Measurements from ENCODE around the gene EMID1.

EMID1 gene

GRCh38 chr22:29165321-29166060 is 40.2 kb upstream of the EMID1 start:
- Histone ChIP-seq H3K4me3 (ENCODE audit: low read depth, low read length) (no peak overlapping the region), H3K4me1 (ENCODE audit: control insufficient read depth, insufficient read depth, low read length) (no peaks in the 10 kb centered on the region), H3K36me3 (ENCODE audit: control insufficient read depth in 2 of 2, insufficient read depth in 1 of 2, low read length in 2 of 2) (no peaks in the 10 kb centered on the region), H3K9me3 (ENCODE audit: control insufficient read depth, insufficient read depth, low read depth, low read length) (no peaks in the 10 kb centered on the region), H3K27ac (ENCODE audit: extremely low read depth, low read depth, low read length) (no peak overlapping the region)
- ChIA-PET POLR2A (no interaction called here), CTCF (interaction anchor here (1.6 kb wide), 1 partner anchor 12 kb away, joined by 7 read pairs; no protein-coding TSS in a partner anchor)
- TF ChIP-seq ZNF112 (tag by site-specific recombination; IDR thresholded peaks at IDR 0.05) (no peak), GLI2 (tag by site-specific recombination; IDR thresholded peaks at IDR 0.05; ENCODE audit: borderline replicate concordance, low read depth) (no peak), IKZF3 (tag by site-specific recombination; IDR thresholded peaks at IDR 0.05) (no peak)
- TF ChIP-seq, protein P1, sequence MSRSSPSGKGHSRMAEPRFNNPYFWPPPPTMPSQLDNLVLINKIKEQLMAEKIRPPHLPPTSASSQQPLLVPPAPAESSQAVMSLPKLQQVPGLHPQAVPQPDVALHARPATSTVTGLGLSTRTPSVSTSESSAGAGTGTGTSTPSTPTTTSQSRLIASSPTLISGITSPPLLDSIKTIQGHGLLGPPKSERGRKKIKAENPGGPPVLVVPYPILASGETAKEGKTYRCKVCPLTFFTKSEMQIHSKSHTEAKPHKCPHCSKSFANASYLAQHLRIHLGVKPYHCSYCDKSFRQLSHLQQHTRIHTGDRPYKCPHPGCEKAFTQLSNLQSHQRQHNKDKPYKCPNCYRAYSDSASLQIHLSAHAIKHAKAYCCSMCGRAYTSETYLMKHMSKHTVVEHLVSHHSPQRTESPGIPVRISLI (tag by site-specific recombination; IDR thresholded peaks at IDR 0.05): no peak

- Histone ChIP-seq H3K36me3 (ENCODE audit: control insufficient read depth in 2 of 2, insufficient read depth in 1 of 2, low read length in 2 of 2) (no peaks in the 10 kb centered on the region), H3K4me3 (ENCODE audit: low read depth, low read length) (no peak overlapping the region), H3K4me1 (ENCODE audit: control insufficient read depth, insufficient read depth, low read length) (no peaks in the 10 kb centered on the region), H3K9me3 (ENCODE audit: control insufficient read depth, insufficient read depth, low read depth, low read length) (no peaks in the 10 kb centered on the region), H3K27ac (ENCODE audit: extremely low read depth, low read depth, low read length) (no peak overlapping the region)
- CTCF ChIA-PET: interaction anchor here (1.6 kb wide), 1 partner anchor 12 kb away, joined by 7 read pairs; no protein-coding TSS in a partner anchor
- POLR2A ChIA-PET: no interaction called here
- TF ChIP-seq ZNF664 (tag by site-specific recombination; IDR thresholded peaks at IDR 0.05) (0 out of 2 replicates have a peak, but pooled peaks have one; percentile 13), ZNF785 (tag by site-specific recombination; IDR thresholded peaks at IDR 0.05) (no peak)
These were observed 39.5 kb upstream of the EMID1 start for GRCh38 chr22:29166180-29166579.

DNA sequence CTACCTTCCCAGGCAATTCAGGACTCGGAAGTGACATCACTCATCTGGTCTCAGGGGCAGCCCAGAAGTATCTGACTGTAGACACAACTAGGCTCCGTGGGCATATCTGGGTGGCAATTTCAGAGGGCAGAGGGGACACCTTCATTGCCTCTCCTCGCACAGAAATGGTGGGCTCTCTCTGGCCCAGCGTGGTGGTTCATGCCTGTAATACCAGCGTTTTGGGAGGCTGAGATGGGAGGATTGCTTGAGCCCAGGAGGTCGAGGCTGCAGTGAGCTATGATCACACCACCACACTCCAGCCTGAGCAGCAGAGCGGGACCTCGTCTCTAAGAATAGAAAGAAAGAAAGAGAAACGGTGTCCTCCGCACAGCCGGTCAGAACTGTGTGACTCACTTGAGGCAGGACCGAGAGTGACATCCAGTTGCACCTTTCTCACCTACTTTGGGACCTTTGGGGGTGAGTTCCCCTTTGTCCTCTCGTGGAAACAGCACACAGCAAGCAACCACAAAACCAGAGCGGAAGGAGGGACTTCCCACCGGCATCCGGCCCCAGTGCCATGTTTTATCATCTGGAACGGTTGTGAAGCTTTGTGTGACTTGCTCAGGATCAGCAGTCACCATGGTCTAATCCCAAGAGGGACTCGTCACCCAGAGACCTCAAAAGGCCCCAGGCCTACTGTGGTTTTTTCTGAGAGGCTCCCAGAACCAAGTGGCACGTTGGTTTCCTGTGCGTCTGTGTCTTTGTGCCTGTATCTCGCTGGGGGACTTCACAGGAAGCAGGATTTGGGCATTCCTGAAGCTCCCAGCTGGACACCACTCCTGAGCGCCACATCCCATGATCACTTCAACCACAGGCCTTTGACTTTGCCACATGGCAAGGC is 38.4 kb upstream of the EMID1 start:
- CTCF ChIA-PET: interaction anchor here (1.3 kb wide), 1 partner anchor 13 kb away, joined by 4 read pairs; no protein-coding TSS in a partner anchor
- no peak overlapping the region for H3K27ac ChIP-seq (ENCODE audit: extremely low read depth, low read depth, low read length)

DNA sequence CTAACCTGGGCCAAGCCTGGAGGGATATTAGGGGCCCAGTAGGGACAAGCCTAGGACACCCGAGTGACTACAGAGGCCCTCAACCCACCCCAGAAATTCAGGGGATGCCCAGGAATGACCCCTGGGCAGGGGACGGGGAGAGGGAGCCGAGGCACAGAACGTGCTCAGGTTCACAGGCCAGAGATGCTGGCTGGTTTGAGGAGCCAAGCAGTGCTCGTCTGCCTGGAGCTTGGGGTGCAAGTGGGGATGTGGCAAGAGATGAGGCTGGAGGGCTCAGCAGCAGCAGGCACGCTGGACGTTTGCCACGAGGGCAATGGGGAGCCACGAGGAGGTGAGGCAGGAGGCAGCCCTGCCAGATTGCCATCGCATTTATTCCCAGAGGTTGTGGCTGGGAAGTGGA is 34.0 kb upstream of the EMID1 start:
- no peak overlapping the region for H3K27ac ChIP-seq (ENCODE audit: extremely low read depth, low read depth, low read length)
- no peak overlapping the region for H3K4me3 ChIP-seq (ENCODE audit: low read depth, low read length)
- no peaks in the 10 kb centered on the region for H3K36me3 ChIP-seq (ENCODE audit: control insufficient read depth in 2 of 2, insufficient read depth in 1 of 2, low read length in 2 of 2)
- POLR2A ChIA-PET: no interaction called here
- CTCF ChIA-PET: interaction anchor here (0.7 kb wide), 1 partner anchor 131 kb away, joined by 4 read pairs; no protein-coding TSS in a partner anchor
- TF ChIP-seq ZBTB1 (tag by site-specific recombination; IDR thresholded peaks at IDR 0.05): no peak
- H3K4me1 ChIP-seq (ENCODE audit: control insufficient read depth, insufficient read depth, low read length): no peaks in the 10 kb centered on the region
- H3K9me3 ChIP-seq (ENCODE audit: control insufficient read depth, insufficient read depth, low read depth, low read length): no peaks in the 10 kb centered on the region

More for the DNA sequence above, 38.4 kb upstream of the EMID1 start:
- POLR2A ChIA-PET: interaction anchor here (0.6 to 0.7 kb wide), 2 partner anchors 15 to 78 kb away, joined by 4 to 5 read pairs; no protein-coding TSS in a partner anchor
- H3K36me3 ChIP-seq (ENCODE audit: control insufficient read depth in 2 of 2, insufficient read depth in 1 of 2, low read length in 2 of 2): no peaks in the 10 kb centered on the region
- no peaks in the 10 kb centered on the region for H3K4me1 ChIP-seq (ENCODE audit: control insufficient read depth, insufficient read depth, low read length)
- H3K9me3 ChIP-seq (ENCODE audit: control insufficient read depth, insufficient read depth, low read depth, low read length): no peaks in the 10 kb centered on the region
- no peak overlapping the region for H3K4me3 ChIP-seq (ENCODE audit: low read depth, low read length)
- no peak for TF ChIP-seq ZNF211 (tag by site-specific recombination; IDR thresholded peaks at IDR 0.05; ENCODE audit: low read depth)

DNA sequence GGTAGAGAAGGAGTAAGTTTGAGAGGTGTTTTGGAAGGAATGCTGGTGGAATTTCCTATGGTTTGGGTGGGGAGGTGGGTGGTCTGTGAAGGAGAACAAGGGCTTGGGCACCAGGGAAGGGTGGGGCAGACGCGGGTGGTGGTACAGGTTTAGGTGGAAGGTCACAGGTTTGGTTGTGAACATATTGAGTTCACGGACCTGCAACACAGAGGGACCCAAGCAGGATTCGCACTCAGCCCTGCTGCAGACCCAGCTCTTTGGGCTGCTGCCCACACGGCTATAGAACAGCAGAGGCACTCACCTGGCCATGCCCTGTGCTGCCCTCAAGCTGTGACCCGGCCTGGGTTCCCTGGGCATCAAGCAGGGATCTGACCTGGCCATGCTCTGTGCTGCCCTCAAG is 33.5 kb upstream of the EMID1 start:
- ChIA-PET CTCF (interaction anchor here (0.7 kb wide), 1 partner anchor 131 kb away, joined by 4 read pairs; no protein-coding TSS in a partner anchor), POLR2A (no interaction called here)
- Histone ChIP-seq H3K27ac (ENCODE audit: extremely low read depth, low read depth, low read length) (no peak overlapping the region), H3K4me3 (ENCODE audit: low read depth, low read length) (no peak overlapping the region), H3K4me1 (ENCODE audit: control insufficient read depth, insufficient read depth, low read length) (no peaks in the 10 kb centered on the region), H3K9me3 (ENCODE audit: control insufficient read depth, insufficient read depth, low read depth, low read length) (no peaks in the 10 kb centered on the region), H3K36me3 (ENCODE audit: control insufficient read depth in 2 of 2, insufficient read depth in 1 of 2, low read length in 2 of 2) (no peaks in the 10 kb centered on the region)
- no peak for TF ChIP-seq ZNF341 (tag by site-specific recombination; IDR thresholded peaks at IDR 0.05; ENCODE audit: low read depth)
- no peak for TF ChIP-seq ZNF654 (tag by site-specific recombination; IDR thresholded peaks at IDR 0.05; ENCODE audit: low read depth)
- TF ChIP-seq ZNF548 (tag by site-specific recombination; IDR thresholded peaks at IDR 0.05): no peak
- TF ChIP-seq ZNF146 (tag by site-specific recombination; IDR thresholded peaks at IDR 0.05): no peak
- TF ChIP-seq, protein P2, sequence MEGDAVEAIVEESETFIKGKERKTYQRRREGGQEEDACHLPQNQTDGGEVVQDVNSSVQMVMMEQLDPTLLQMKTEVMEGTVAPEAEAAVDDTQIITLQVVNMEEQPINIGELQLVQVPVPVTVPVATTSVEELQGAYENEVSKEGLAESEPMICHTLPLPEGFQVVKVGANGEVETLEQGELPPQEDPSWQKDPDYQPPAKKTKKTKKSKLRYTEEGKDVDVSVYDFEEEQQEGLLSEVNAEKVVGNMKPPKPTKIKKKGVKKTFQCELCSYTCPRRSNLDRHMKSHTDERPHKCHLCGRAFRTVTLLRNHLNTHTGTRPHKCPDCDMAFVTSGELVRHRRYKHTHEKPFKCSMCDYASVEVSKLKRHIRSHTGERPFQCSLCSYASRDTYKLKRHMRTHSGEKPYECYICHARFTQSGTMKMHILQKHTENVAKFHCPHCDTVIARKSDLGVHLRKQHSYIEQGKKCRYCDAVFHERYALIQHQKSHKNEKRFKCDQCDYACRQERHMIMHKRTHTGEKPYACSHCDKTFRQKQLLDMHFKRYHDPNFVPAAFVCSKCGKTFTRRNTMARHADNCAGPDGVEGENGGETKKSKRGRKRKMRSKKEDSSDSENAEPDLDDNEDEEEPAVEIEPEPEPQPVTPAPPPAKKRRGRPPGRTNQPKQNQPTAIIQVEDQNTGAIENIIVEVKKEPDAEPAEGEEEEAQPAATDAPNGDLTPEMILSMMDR (tag by site-specific recombination; IDR thresholded peaks at IDR 0.05): no peak
- no peak for TF ChIP-seq GFI1B (tag by site-specific recombination; IDR thresholded peaks at IDR 0.05)
- no peak for TF ChIP-seq PRDM6 (tag by site-specific recombination; IDR thresholded peaks at IDR 0.05)
- TF ChIP-seq ZFP37 (tag by site-specific recombination; IDR thresholded peaks at IDR 0.05): no peak
